Caco-2 (cell line): ENCODE data around the gene FGF16. TPM values are rescaled to one million over a fixed set of nuclear protein-coding genes. Genes with fewer than 3 reads are reported as not detected.

ENCODE experiments used
- BruUV-seq: library from RNA; stranded (reverse); fragments of 400-500 nt; replicated peaks from 2 replicates; lab custom pipeline; 2021; lab: Mats Ljungman, UMichigan
- CTCF ChIA-PET: fragments of 300-600 bp; sonication (Branson Sonifier 250); formaldehyde crosslinking; loops from one replicate; lab custom pipeline; 2022; ENCODE audit warnings: antibody characterized with exemption; lab: Charles Lee
- POLR2A ChIA-PET: fragments of 300-600 bp; sonication (Branson Sonifier 250); formaldehyde crosslinking; loops from one replicate; lab custom pipeline; 2022; ENCODE audit warnings: antibody characterized with exemption; lab: Charles Lee
- DNase-seq, 2 experiments: peaks; one replicate each; pipeline versions ENCODE4 v3.0.0 to v3.0.0-alpha.2; 2020 to 2022
- H3K27me3 ChIP-seq: replicated peaks from 2 replicates; pipeline ENCODE4 v1.6.0; 2011; ENCODE audit warnings: low read length; ENCODE audit not compliant: control insufficient read depth, insufficient read depth
- H3K36me3 ChIP-seq: 2 replicates; pipeline ENCODE4 v1.5.1; 2011; ENCODE audit warnings: low read length; ENCODE audit not compliant: control insufficient read depth, insufficient read depth
- H3K4me1 ChIP-seq: fragments of 250-450 bp; sonication (Bioruptor Pico); 2 replicates; pipeline ENCODE4 v1.5.1; 2020; ENCODE audit warnings: mild to moderate bottlenecking
- H3K4me3 ChIP-seq: 2 replicates; pipeline ENCODE4 v1.5.1; 2011; ENCODE audit warnings: low read depth, mild to moderate bottlenecking, control low read depth, low read length
- H3K9me3 ChIP-seq: fragments of 250-450 bp; sonication (Bioruptor Pico); 2 replicates; pipeline ENCODE4 v1.5.1; 2020; ENCODE audit warnings: mild to moderate bottlenecking, moderate library complexity
- H3K27ac Mint-ChIP-seq: one replicate; pipeline ENCODE4 v1.8.0; 2022; ENCODE audit warnings: mixed read lengths; ENCODE audit not compliant: unreplicated experiment
- H3K27me3 Mint-ChIP-seq: one replicate; pipeline ENCODE4 v1.8.0; 2022; ENCODE audit warnings: mixed read lengths; ENCODE audit not compliant: insufficient read depth, unreplicated experiment
- H3K36me3 Mint-ChIP-seq: one replicate; pipeline ENCODE4 v1.8.0; 2022; ENCODE audit warnings: mild to moderate bottlenecking, mixed read lengths; ENCODE audit not compliant: insufficient read depth, unreplicated experiment
- H3K4me1 Mint-ChIP-seq: one replicate; pipeline ENCODE4 v1.8.0; 2022; ENCODE audit warnings: low read depth, mixed read lengths; ENCODE audit not compliant: unreplicated experiment
- H3K4me3 Mint-ChIP-seq: one replicate; pipeline ENCODE4 v1.8.0; 2022; ENCODE audit warnings: mild to moderate bottlenecking, moderate library complexity, mixed read lengths; ENCODE audit not compliant: unreplicated experiment
- H3K9me3 Mint-ChIP-seq: one replicate; pipeline ENCODE4 v1.8.0; 2022; ENCODE audit warnings: mixed read lengths; ENCODE audit not compliant: unreplicated experiment
- CTCF ChIP-seq, 2 experiments: fragments of 200-600 bp in 1 of 2; IDR thresholded peaks; 1 replicate in 1 of 2; 2 replicates in 1 of 2; pipeline versions ENCODE4 v1.5.1 to v1.8.0; 2011 to 2022; ENCODE audit warnings: antibody characterized with exemption in 1 of 2, control low read depth in 1 of 2, inconsistent platforms in 1 of 2, low read depth in 1 of 2, low read length in 1 of 2, mild to moderate bottlenecking in 1 of 2, moderate library complexity in 1 of 2; ENCODE audit not compliant: insufficient read depth in 1 of 2, severe bottlenecking in 1 of 2, unreplicated experiment in 1 of 2
- intact Hi-C: fragments of 100-400 bp; cut with micrococcal nuclease; formaldehyde crosslinking; loops from one replicate; pipeline ENCODE4 v1.10.0; 2022; ENCODE audit not compliant: unreplicated experiment
- total RNA-seq: library from RNA; stranded (reverse); gene quantifications from 2 replicates; pipeline ENCODE4 v1.2.3, GENCODE V29; 2022

The FGF16 gene
- total RNA-seq, 1 experiment from 2014 or later, result not detected

GRCh38 chrX:77442728-77443127 lies 4.5 kb upstream of the FGF16 start:
- no peaks in the 10 kb centered on the region for H3K9me3 Mint-ChIP-seq
- no peaks in the 10 kb centered on the region for H3K4me1 Mint-ChIP-seq
- no peak overlapping the region for H3K27ac Mint-ChIP-seq
- no peaks in the 10 kb centered on the region for H3K36me3 Mint-ChIP-seq
- TF ChIP-seq CTCF (IDR thresholded peaks at IDR 0.05; ENCODE audit: insufficient read depth in 1 of 2, low read depth in 1 of 2, low read length in 1 of 2, severe bottlenecking in 1 of 2, unreplicated experiment in 1 of 2), result no peak
- ChIA-PET POLR2A (no interaction called here), CTCF (no interaction called here)
- H3K27me3 Mint-ChIP-seq, result no peaks in the 10 kb centered on the region
- H3K4me3 ChIP-seq, result no peak overlapping the region
- BruUV-seq, result no TSS peak
- no peaks in the 10 kb centered on the region for H3K27me3 ChIP-seq
- H3K4me1 ChIP-seq, result no peaks in the 10 kb centered on the region
- H3K36me3 ChIP-seq, result no peaks in the 10 kb centered on the region
- no peak for DNase-seq
- no peaks in the 10 kb centered on the region for H3K9me3 ChIP-seq
- H3K4me3 Mint-ChIP-seq, result no peak overlapping the region
- intact Hi-C loops, result no loop called here

GRCh38 chrX:77444075-77444474 lies 3.1 kb upstream of the FGF16 start:
- no peaks in the 10 kb centered on the region for H3K27me3 ChIP-seq
- intact Hi-C loops, result no loop called here
- POLR2A ChIA-PET, result no interaction called here
- no peaks in the 10 kb centered on the region for H3K27me3 Mint-ChIP-seq
- no peak overlapping the region for H3K4me3 Mint-ChIP-seq
- H3K36me3 ChIP-seq, result no peaks in the 10 kb centered on the region
- no TSS peak for BruUV-seq
- CTCF ChIA-PET, result no interaction called here
- no peaks in the 10 kb centered on the region for H3K4me1 ChIP-seq
- H3K4me1 Mint-ChIP-seq, result no peaks in the 10 kb centered on the region
- H3K36me3 Mint-ChIP-seq, result no peaks in the 10 kb centered on the region
- H3K9me3 Mint-ChIP-seq, result no peaks in the 10 kb centered on the region
- H3K4me3 ChIP-seq, result no peak overlapping the region
- H3K9me3 ChIP-seq, result no peaks in the 10 kb centered on the region
- no peak for TF ChIP-seq CTCF (IDR thresholded peaks at IDR 0.05; ENCODE audit: insufficient read depth in 1 of 2, low read depth in 1 of 2, low read length in 1 of 2, severe bottlenecking in 1 of 2, unreplicated experiment in 1 of 2)
- no peak overlapping the region for H3K27ac Mint-ChIP-seq
- no peak for DNase-seq

- Mint-ChIP-seq H3K9me3 (no peaks in the 10 kb centered on the region), H3K4me3 (no peak overlapping the region), H3K27me3 (no peaks in the 10 kb centered on the region), H3K4me1 (no peaks in the 10 kb centered on the region), H3K36me3 (no peaks in the 10 kb centered on the region), H3K27ac (no peak overlapping the region)
- no TSS peak for BruUV-seq
- TF ChIP-seq CTCF (IDR thresholded peaks at IDR 0.05; ENCODE audit: insufficient read depth in 1 of 2, low read depth in 1 of 2, low read length in 1 of 2, severe bottlenecking in 1 of 2, unreplicated experiment in 1 of 2), result no peak
- H3K4me3 ChIP-seq, result no peak overlapping the region
- H3K27me3 ChIP-seq, result no peaks in the 10 kb centered on the region
- no peaks in the 10 kb centered on the region for H3K9me3 ChIP-seq
- POLR2A ChIA-PET, result no interaction called here
- intact Hi-C loops, result no loop called here
- CTCF ChIA-PET, result no interaction called here
- DNase-seq, result no peak
- no peaks in the 10 kb centered on the region for H3K4me1 ChIP-seq
- no peaks in the 10 kb centered on the region for H3K36me3 ChIP-seq
Observed at GRCh38 chrX:77444545-77444944, 2.6 kb upstream of the FGF16 start.
